ENCODE results near the gene ELOB. TPM values are rescaled to one million over a fixed set of nuclear protein-coding genes. Genes with fewer than 3 reads are reported as not detected.

Gene ELOB
- total and polyA plus RNA-seq, 2 of the 13 experiments (the other 11 are each of a cell fraction or from before 2014, with no cell fraction given), result 208 to 225 TPM

GRCh38 chr16:2752035-2752849 lies 24.8 kb downstream of the ELOB start, which contains the start of gene SRRM2 (continued):
- TF ChIP-seq ZNF276 (CRISPR knock-in tag; IDR thresholded peaks at IDR 0.05; ENCODE audit: low read depth) (0 out of 2 replicates have a peak, but pooled peaks have one; percentile 1), ZNF644 (CRISPR knock-in tag; IDR thresholded peaks at IDR 0.05; ENCODE audit: low read depth) (0 out of 2 replicates have a peak, but pooled peaks have one; percentile 7), GPN1 (CRISPR knock-in tag; IDR thresholded peaks at IDR 0.05; ENCODE audit: borderline replicate concordance) (no peak), HNRNPH1 (optimal IDR thresholded peaks at IDR 0.05; ENCODE audit: low read depth, low read length) (no peak), AKAP8 (CRISPR knock-in tag; IDR thresholded peaks at IDR 0.05) (0 out of 2 replicates have a peak, but pooled peaks have one; percentile 49), XBP1 (CRISPR knock-in tag; IDR thresholded peaks at IDR 0.05) (0 out of 2 replicates have a peak, but pooled peaks have one; percentile 30), WIZ (CRISPR knock-in tag; IDR thresholded peaks at IDR 0.05) (no peak), ZNF256 (CRISPR knock-in tag; conservative IDR thresholded peaks at IDR 0.05) (peak; percentile 11; the same call in 1 of the 2 replicates), TP53 (CRISPR knock-in tag; conservative IDR thresholded peaks at IDR 0.05) (0 out of 2 replicates have a peak, but pooled peaks have one; percentile 35), TERF1 (CRISPR knock-in tag; IDR thresholded peaks at IDR 0.05) (no peak), ZBTB44 (CRISPR knock-in tag; IDR thresholded peaks at IDR 0.05) (no peak), RCOR2 (CRISPR knock-in tag; IDR thresholded peaks at IDR 0.05) (no peak), KAT7 (CRISPR knock-in tag; IDR thresholded peaks at IDR 0.05; ENCODE audit: borderline replicate concordance) (0 out of 2 replicates have a peak, but pooled peaks have one; percentile 34), ZNF446 (CRISPR knock-in tag; IDR thresholded peaks at IDR 0.05) (0 out of 2 replicates have a peak, but pooled peaks have one; percentile 43), NR2F1 (CRISPR knock-in tag; IDR thresholded peaks at IDR 0.05) (peak in 1 of 2 experiments; percentile 42; a peak in 1 of 4 replicates), ZBTB25 (CRISPR knock-in tag; IDR thresholded peaks at IDR 0.05) (peak; percentile 84; the same call in 1 of the 2 replicates), GLMP (CRISPR knock-in tag; IDR thresholded peaks at IDR 0.05; ENCODE audit: borderline replicate concordance) (peak; percentile 46; the same call in 1 of the 2 replicates), HNF4G (IDR thresholded peaks at IDR 0.05; ENCODE audit: borderline replicate concordance, low read depth, low read length) (no peak), HNF4G (CRISPR knock-in tag; IDR thresholded peaks at IDR 0.05; ENCODE audit: borderline replicate concordance, low read depth) (no peak; the same call in 1 of the 2 replicates)

Measured in HepG2 (cell line).